OCI-LY7 (cell line): ENCODE results near the gene IGSF3.

ENCODE experiments used
- EZH2phosphoT487 ChIP-seq: fragments of 200-600 bp; sonication (generic); IDR thresholded peaks from 2 replicates; pipeline ENCODE4 v1.6.1; 2018; ENCODE audit warnings: low read depth, borderline replicate concordance, mild to moderate bottlenecking, mixed run types, antibody characterized with exemption, low read length, moderate library complexity, mixed read lengths
- TF ChIP-seq, protein P1 (sequence below): fragments of 200-600 bp; sonication (generic); conservative IDR thresholded peaks from 2 replicates; pipeline ENCODE4 v1.5.1; 2014; ENCODE audit warnings: mild to moderate bottlenecking, antibody characterized with exemption, low read length, moderate library complexity, mixed read lengths

DNA sequence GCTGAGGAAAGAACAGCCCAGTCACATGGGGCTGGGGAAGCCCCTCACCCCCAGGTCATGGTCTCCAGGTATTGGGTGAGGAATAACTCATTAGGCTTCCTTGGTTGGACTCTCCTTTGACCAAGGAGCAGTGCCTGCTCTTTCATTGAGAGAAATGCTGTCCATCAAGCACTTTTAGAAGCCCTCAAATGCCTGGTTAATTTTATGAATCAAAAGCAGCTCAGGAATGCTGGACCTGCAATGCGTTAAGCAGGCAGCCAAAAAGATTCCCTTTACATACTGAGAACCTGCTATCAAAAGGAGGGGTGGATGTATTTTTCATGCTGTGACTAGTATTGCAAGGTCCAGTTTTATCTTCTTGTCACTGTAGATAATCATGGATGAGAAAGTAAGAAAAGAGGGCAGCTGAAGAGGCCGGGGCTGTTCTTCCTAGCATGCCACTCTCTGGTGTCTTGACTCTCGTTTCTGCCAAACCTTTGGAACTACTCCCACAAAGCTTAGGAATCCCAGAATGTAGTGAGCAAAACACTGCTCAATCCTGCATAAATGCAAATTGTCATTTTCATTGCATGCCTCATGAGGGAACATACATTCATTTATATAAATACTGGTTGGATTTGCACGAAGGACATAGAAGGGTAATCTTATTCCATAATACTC is 94.6 kb downstream of the IGSF3 start:
- TF ChIP-seq, protein P1, sequence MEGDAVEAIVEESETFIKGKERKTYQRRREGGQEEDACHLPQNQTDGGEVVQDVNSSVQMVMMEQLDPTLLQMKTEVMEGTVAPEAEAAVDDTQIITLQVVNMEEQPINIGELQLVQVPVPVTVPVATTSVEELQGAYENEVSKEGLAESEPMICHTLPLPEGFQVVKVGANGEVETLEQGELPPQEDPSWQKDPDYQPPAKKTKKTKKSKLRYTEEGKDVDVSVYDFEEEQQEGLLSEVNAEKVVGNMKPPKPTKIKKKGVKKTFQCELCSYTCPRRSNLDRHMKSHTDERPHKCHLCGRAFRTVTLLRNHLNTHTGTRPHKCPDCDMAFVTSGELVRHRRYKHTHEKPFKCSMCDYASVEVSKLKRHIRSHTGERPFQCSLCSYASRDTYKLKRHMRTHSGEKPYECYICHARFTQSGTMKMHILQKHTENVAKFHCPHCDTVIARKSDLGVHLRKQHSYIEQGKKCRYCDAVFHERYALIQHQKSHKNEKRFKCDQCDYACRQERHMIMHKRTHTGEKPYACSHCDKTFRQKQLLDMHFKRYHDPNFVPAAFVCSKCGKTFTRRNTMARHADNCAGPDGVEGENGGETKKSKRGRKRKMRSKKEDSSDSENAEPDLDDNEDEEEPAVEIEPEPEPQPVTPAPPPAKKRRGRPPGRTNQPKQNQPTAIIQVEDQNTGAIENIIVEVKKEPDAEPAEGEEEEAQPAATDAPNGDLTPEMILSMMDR: no peak
- no peak for TF ChIP-seq EZH2phosphoT487
